Neuronal stem cell (in vitro differentiated cells): Measurements from ENCODE around the gene AUTS2.

Experiments
- DNase-seq: peaks from one replicate; pipeline ENCODE4 v3.0.0-alpha.2; 2013; ENCODE audit warnings: low spot score
- H2AFZ ChIP-seq: one replicate; pipeline ENCODE4 v1.6.1; 2013; ENCODE audit warnings: mild to moderate bottlenecking, low read length, inconsistent platforms
- H2AK5ac ChIP-seq: 2 replicates; pipeline ENCODE4 v1.6.1; 2013; ENCODE audit warnings: low read depth, mild to moderate bottlenecking, inconsistent platforms, low read length, moderate library complexity, mixed read lengths
- H2BK120ac ChIP-seq: 2 replicates; pipeline ENCODE4 v1.6.1; 2013; ENCODE audit warnings: low read depth, mild to moderate bottlenecking, inconsistent platforms, low read length, moderate library complexity, mixed read lengths
- H2BK12ac ChIP-seq: one replicate; pipeline ENCODE4 v1.6.1; 2013; ENCODE audit warnings: low read length, inconsistent platforms
- H2BK15ac ChIP-seq: 2 replicates; pipeline ENCODE4 v1.6.1; 2013; ENCODE audit warnings: mild to moderate bottlenecking, low read length, inconsistent platforms, mixed read lengths
- H2BK5ac ChIP-seq: one replicate; pipeline ENCODE4 v1.6.1; 2013; ENCODE audit warnings: inconsistent platforms, mild to moderate bottlenecking, low read length, moderate library complexity
- H3K14ac ChIP-seq: one replicate; pipeline ENCODE4 v1.6.1; 2013; ENCODE audit warnings: low read length, inconsistent platforms
- H3K18ac ChIP-seq: 2 replicates; pipeline ENCODE4 v1.6.1; 2013; ENCODE audit warnings: low read length, inconsistent platforms
- H3K23ac ChIP-seq: 2 replicates; pipeline ENCODE4 v1.6.1; 2013; ENCODE audit warnings: low read depth, mild to moderate bottlenecking, mixed read lengths, low read length, inconsistent platforms; ENCODE audit not compliant: poor library complexity
- H3K27ac ChIP-seq: replicated peaks from 3 replicates; pipeline ENCODE4 v1.5.1; 2013; ENCODE audit warnings: low read length, inconsistent platforms
- H3K27me3 ChIP-seq, 3 experiments: 2 replicates each; pipeline ENCODE4 v1.6.1; 2013; ENCODE audit warnings: low read length in 3 of 3, mild to moderate bottlenecking in 2 of 3, inconsistent platforms in 1 of 3, low read depth in 1 of 3, mixed read lengths in 1 of 3, moderate library complexity in 1 of 3; ENCODE audit not compliant: control insufficient read depth in 3 of 3, insufficient read depth in 3 of 3
- H3K36me3 ChIP-seq, 2 donors: replicated peaks in 1 of 2; 2 replicates each; pipeline ENCODE4 v1.6.1; 2013; ENCODE audit warnings: low read length in 2 of 2; ENCODE audit not compliant: control insufficient read depth in 2 of 2, insufficient read depth in 2 of 2
- H3K4ac ChIP-seq: 2 replicates; pipeline ENCODE4 v1.6.1; 2013; ENCODE audit warnings: inconsistent platforms, mild to moderate bottlenecking, low read length, moderate library complexity
- H3K4me1 ChIP-seq, 2 donors: 1 replicate in 1 of 2; 2 replicates in 1 of 2; pipeline ENCODE4 v1.6.1; 2013; ENCODE audit warnings: low read length in 2 of 2, low read depth in 1 of 2; ENCODE audit not compliant: control insufficient read depth in 2 of 2, insufficient read depth in 1 of 2
- H3K4me2 ChIP-seq: one replicate; pipeline ENCODE4 v1.6.1; 2013; ENCODE audit warnings: mild to moderate bottlenecking, low read length, inconsistent platforms; ENCODE audit not compliant: insufficient read depth, poor library complexity, severe bottlenecking
- H3K4me3 ChIP-seq, 2 donors: 2 replicates each; pipeline ENCODE4 v1.5.1; 2013; ENCODE audit warnings: low read length in 2 of 2, mild to moderate bottlenecking in 2 of 2, inconsistent platforms in 1 of 2, moderate library complexity in 1 of 2
- H3K79me1 ChIP-seq: one replicate; pipeline ENCODE4 v1.6.1; 2013; ENCODE audit warnings: low read depth, mild to moderate bottlenecking, inconsistent platforms, low read length, moderate library complexity
- H3K9ac ChIP-seq: one replicate; pipeline ENCODE4 v1.6.1; 2013; ENCODE audit warnings: mild to moderate bottlenecking, low read depth, low read length, inconsistent platforms; ENCODE audit not compliant: poor library complexity
- H3K9me3 ChIP-seq, 2 donors: replicated peaks in 1 of 2; 2 replicates each; pipeline versions ENCODE3 to v1.6.1; 2013; ENCODE audit warnings: low read length in 2 of 2, mild to moderate bottlenecking in 2 of 2, inconsistent platforms in 1 of 2, low read depth in 1 of 2, mixed read lengths in 1 of 2, moderate library complexity in 1 of 2; ENCODE audit not compliant: control insufficient read depth in 2 of 2, insufficient read depth in 1 of 2
- H4K8ac ChIP-seq: one replicate; pipeline ENCODE4 v1.6.1; 2013; ENCODE audit warnings: low read depth, mild to moderate bottlenecking, inconsistent platforms, low read length, moderate library complexity
- H4K91ac ChIP-seq: one replicate; pipeline ENCODE4 v1.6.1; 2013; ENCODE audit warnings: low read length, low read depth, mild to moderate bottlenecking, inconsistent platforms; ENCODE audit not compliant: poor library complexity
- WGBS, 2 donors: extraction: QIAGEN DNeasy Blood & Tissue Kit; methylation state at CpG; one replicate each; pipeline ENCODE4 v1.1.7; 2013; ENCODE audit warnings: missing lambda C conversion rate in 2 of 2, mixed read lengths in 1 of 2; ENCODE audit not compliant: insufficient read length in 2 of 2, insufficient replicate concordance in 1 of 2; ENCODE audit errors: extremely low coverage in 2 of 2; 5-methylcytosine and 5-hydroxymethylcytosine counted together

The AUTS2 gene

DNA sequence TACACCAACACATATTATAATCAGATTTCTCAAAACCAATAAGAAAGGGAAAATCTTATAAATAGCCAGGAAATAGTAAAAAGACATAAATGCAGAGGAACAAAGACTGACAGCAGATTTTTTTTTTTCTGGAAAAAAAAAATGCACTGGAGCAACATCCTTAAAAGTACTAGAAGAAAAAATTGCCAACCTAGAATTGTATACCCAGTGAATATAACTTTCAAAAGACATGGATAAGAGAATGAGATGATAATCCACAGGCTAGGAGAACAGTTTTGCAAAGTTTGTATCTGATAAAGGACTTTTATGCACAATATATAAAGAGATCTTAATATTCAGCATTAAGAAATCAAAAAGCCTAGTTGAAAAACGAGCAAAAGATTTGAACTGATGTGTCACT, 554.0 kb downstream of the AUTS2 start:
- Histone ChIP-seq H2BK15ac (no peak overlapping the region), H3K9me3 (peaks cover 0 to 10% of the 10 kb centered on the region in 2 donors), H3K4me2 (no peak overlapping the region), H3K27me3 (no peaks in the 10 kb centered on the region), H3K23ac (no peak overlapping the region), H3K4me1 (no peaks in the 10 kb centered on the region), H3K4ac (no peak overlapping the region), H2BK120ac (no peak overlapping the region), H2BK12ac (no peak overlapping the region), H2AK5ac (no peak overlapping the region), H3K18ac (no peak overlapping the region), H2AFZ (no peak overlapping the region), H3K14ac (no peak overlapping the region), H3K4me3 (no peak overlapping the region), H3K79me1 (no peaks in the 10 kb centered on the region), H3K27ac (no peak overlapping the region), H4K91ac (no peak overlapping the region), H2BK5ac (no peak overlapping the region), H4K8ac (no peak overlapping the region), H3K9ac (no peak overlapping the region), H3K36me3 (no peaks in the 10 kb centered on the region)
- no peak for DNase-seq
- WGBS, 2 donors = no CpG with 5 or more reads among the region's 1 CpG

DNA sequence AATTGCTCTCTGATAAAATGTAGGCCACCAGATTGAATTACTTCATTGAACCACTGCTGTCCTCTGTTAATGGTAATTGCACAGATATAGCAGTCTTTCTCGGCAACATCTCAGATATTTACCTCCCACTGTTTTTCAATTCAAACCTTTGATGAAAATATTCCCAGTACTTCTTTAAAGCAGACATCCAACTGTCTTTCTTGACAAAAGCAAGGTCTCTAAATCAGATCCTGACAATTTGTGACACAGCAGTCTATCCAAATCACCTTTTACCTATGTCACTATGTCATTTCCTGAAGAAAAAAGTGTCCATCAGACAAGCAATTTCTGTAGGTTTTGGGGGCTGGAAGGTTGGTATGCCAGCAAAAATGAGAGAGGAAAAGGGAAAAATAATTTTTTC, 555.7 kb downstream of the AUTS2 start:
- Histone ChIP-seq H3K4me1 (no peaks in the 10 kb centered on the region), H3K79me1 (no peaks in the 10 kb centered on the region), H3K4ac (no peak overlapping the region), H2BK12ac (no peak overlapping the region), H2AFZ (no peak overlapping the region), H2BK5ac (no peak overlapping the region), H4K91ac (no peak overlapping the region), H3K9ac (no peak overlapping the region), H3K4me3 (no peak overlapping the region), H3K23ac (no peak overlapping the region), H3K27ac (no peak overlapping the region), H4K8ac (no peak overlapping the region), H3K27me3 (no peaks in the 10 kb centered on the region), H2BK15ac (no peak overlapping the region), H3K4me2 (no peak overlapping the region), H2AK5ac (no peak overlapping the region), H3K36me3 (no peaks in the 10 kb centered on the region), H3K9me3 (peaks cover 0 to 10% of the 10 kb centered on the region in 2 donors), H3K18ac (no peak overlapping the region), H2BK120ac (no peak overlapping the region), H3K14ac (no peak overlapping the region)
- DNase-seq = no peak
- no CpG with 5 or more reads among the region's 1 CpG for WGBS, 2 donors

DNA sequence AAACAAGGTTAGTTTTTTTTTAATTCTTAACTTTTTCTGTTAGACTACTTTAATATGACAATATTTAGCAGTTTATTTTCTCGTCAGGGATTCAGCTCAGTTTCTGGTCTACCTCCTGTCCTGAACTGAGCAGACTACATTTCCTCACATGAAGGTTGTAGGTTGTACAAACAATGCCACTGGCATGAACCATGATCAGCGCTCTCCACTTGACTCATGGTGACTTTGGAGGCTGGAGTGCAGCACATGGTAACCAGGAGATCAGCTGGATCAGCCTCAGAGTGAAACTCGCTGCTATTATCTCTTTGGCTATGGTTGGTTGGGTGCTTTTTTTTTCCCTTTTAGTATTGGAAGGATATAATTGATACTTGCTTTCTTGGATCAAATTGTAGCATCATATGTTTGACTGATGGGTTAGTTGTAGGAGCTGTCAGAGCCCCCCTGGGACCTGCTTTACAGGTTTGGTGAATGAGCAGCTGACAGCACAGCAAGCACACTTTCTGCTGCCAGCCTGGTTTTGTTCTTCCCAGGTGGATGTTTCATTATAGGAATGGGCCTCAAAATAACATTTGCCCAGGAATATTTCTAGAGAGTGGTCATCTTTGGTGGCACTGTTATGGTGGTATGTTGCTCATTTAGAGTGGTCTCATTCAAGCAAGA, 556.4 kb downstream of the AUTS2 start:
- no peaks in the 10 kb centered on the region for H3K4me1 ChIP-seq
- no peak overlapping the region for H3K4me3 ChIP-seq
- no peak overlapping the region for H3K27ac ChIP-seq
- H3K27me3 ChIP-seq = no peaks in the 10 kb centered on the region
- no peak overlapping the region for H3K23ac ChIP-seq
- H4K91ac ChIP-seq = no peak overlapping the region
- H3K4me2 ChIP-seq = no peak overlapping the region
- H2BK15ac ChIP-seq = no peak overlapping the region
- no peak overlapping the region for H2BK5ac ChIP-seq
- H3K9ac ChIP-seq = no peak overlapping the region
- WGBS, 2 donors = no CpG with 5 or more reads among the region's 3 CpGs
- H2BK12ac ChIP-seq = no peak overlapping the region
- no peak for DNase-seq
- no peak overlapping the region for H2AFZ ChIP-seq
- no peak overlapping the region for H3K4ac ChIP-seq
- H3K9me3 ChIP-seq = peaks cover 0 to 10% of the 10 kb centered on the region in 2 donors
- no peak overlapping the region for H2AK5ac ChIP-seq
- H3K36me3 ChIP-seq = no peaks in the 10 kb centered on the region
- H3K79me1 ChIP-seq = no peaks in the 10 kb centered on the region
- H2BK120ac ChIP-seq = no peak overlapping the region
- no peak overlapping the region for H4K8ac ChIP-seq
- H3K14ac ChIP-seq = no peak overlapping the region
- no peak overlapping the region for H3K18ac ChIP-seq

DNA sequence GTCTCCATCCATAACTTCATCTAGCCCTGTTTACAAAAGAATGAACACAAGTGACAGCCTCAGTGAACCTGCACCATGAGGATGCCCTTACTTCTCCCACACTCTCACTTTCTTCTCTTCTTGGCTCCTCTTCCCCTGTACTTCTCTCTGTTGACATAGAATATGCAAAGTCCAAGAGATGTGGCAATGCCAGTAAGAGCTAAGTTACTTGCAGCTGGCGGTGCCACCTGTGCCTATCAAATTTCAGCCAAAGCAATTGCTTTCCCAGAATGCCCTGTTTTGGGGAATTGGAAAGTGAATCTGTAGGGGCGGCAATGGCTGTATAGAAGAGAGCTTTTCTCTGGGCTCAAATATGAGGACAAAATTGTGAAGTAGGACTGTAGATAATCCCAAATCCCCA, 557.8 kb downstream of the AUTS2 start:
- no peaks in the 10 kb centered on the region for H3K27me3 ChIP-seq
- no peaks in the 10 kb centered on the region for H3K36me3 ChIP-seq
- H3K27ac ChIP-seq = no peak overlapping the region
- H3K9me3 ChIP-seq = peaks cover 0 to 10% of the 10 kb centered on the region in 2 donors
- H3K4me2 ChIP-seq = no peak overlapping the region
- no peak for DNase-seq
- H2AK5ac ChIP-seq = no peak overlapping the region
- no peak overlapping the region for H3K18ac ChIP-seq
- no peak overlapping the region for H3K4me3 ChIP-seq
- H2BK15ac ChIP-seq = no peak overlapping the region
- no peak overlapping the region for H2AFZ ChIP-seq
- WGBS, 2 donors = no CpG with 5 or more reads among the region's 2 CpGs
- no peak overlapping the region for H2BK5ac ChIP-seq
- H2BK120ac ChIP-seq = no peak overlapping the region
- H4K8ac ChIP-seq = no peak overlapping the region
- H3K4me1 ChIP-seq = no peaks in the 10 kb centered on the region
- H4K91ac ChIP-seq = no peak overlapping the region
- no peaks in the 10 kb centered on the region for H3K79me1 ChIP-seq
- no peak overlapping the region for H3K14ac ChIP-seq
- H2BK12ac ChIP-seq = no peak overlapping the region
- no peak overlapping the region for H3K9ac ChIP-seq
- H3K23ac ChIP-seq = no peak overlapping the region
- H3K4ac ChIP-seq = no peak overlapping the region
